Lower leg skin (tissue), 4 donors: ENCODE measurements around the gene GLCE. TPM values are rescaled to one million over a fixed set of nuclear protein-coding genes. Genes with fewer than 3 reads are reported as not detected.
"Not testable (repeated sequence)": the region's sequence is repeated elsewhere in the genome, so short reads cannot be mapped to it uniquely, and the experiment has no call there.

Experiments
- DNase-seq, 2 donors: peaks; one replicate each; pipeline ENCODE4 v3.0.0-alpha.2; 2019; ENCODE audit warnings: low spot score in 2 of 2
- H3K4me3 ChIP-seq: fragments of 200-600 bp; sonication (generic); 2 replicates; pipeline ENCODE4 v1.5.1; 2017; ENCODE audit warnings: mild to moderate bottlenecking, low read depth; ENCODE audit not compliant: poor library complexity, severe bottlenecking
- CTCF ChIP-seq, 3 donors: fragments of 450-650 bp; IDR thresholded peaks; one replicate each; pipeline ENCODE4 v1.5.1; 2016; ENCODE audit warnings: antibody characterized with exemption in 3 of 3, mild to moderate bottlenecking in 3 of 3, moderate library complexity in 2 of 3
- POLR2A ChIP-seq, 2 donors: fragments of 450-650 bp; IDR thresholded peaks; one replicate each; pipeline ENCODE4 v1.6.1; 2016 to 2017; ENCODE audit warnings: antibody characterized with exemption in 2 of 2, mild to moderate bottlenecking in 1 of 2, moderate library complexity in 1 of 2
- WGBS, 2 donors: methylation state at CpG; one replicate each; pipeline ENCODE4 v1.1.5; 2018; 5-methylcytosine and 5-hydroxymethylcytosine counted together
- intact Hi-C: fragments of 100-400 bp; cut with DNase I; formaldehyde crosslinking; loops from one replicate; pipeline ENCODE4 v1.15.0; 2023; ENCODE audit warnings: low total_unique reads
- total RNA-seq, 4 donors: library from RNA; depleted of rRNA; stranded (reverse); fragments of >200 nt; gene quantifications; one replicate each; pipeline ENCODE4 v1.1.0, GENCODE V29; 2016

The GLCE gene
- total RNA-seq, 4 donors from 2014 or later, result 10.3 to 18.0 (median 12.8) TPM

GRCh38 chr15:69163141-69163669 is 2.8 kb downstream of the GLCE start:
- 92 to 95% methylated on average over 3 of the region's 3 CpGs for WGBS, 2 donors
- no peak for TF ChIP-seq CTCF (IDR thresholded peaks at IDR 0.05)
- TF ChIP-seq POLR2A (IDR thresholded peaks at IDR 0.05), result no peak
- DNase-seq, result no peak
- intact Hi-C loops, result no loop called here
- no peak overlapping the region for H3K4me3 ChIP-seq

GRCh38 chr15:69164807-69165636 is 4.6 kb downstream of the GLCE start:
- no peak for DNase-seq
- intact Hi-C loops, result no loop called here
- 49 to 58% methylated on average over 3 of the region's 3 CpGs for WGBS, 2 donors
- TF ChIP-seq CTCF (IDR thresholded peaks at IDR 0.05), result no peak
- no peak for TF ChIP-seq POLR2A (IDR thresholded peaks at IDR 0.05)
- no peak overlapping the region for H3K4me3 ChIP-seq

GRCh38 chr15:69165637-69166025 is 5.2 kb downstream of the GLCE start:
- intact Hi-C loops, result no loop called here
- WGBS, 2 donors, result 91 to 98% methylated on average over 1 of the region's 1 CpG
- DNase-seq, result no peak
- TF ChIP-seq CTCF (IDR thresholded peaks at IDR 0.05) (no peak), POLR2A (IDR thresholded peaks at IDR 0.05) (no peak)
- H3K4me3 ChIP-seq, result no peak overlapping the region

GRCh38 chr15:69167218-69167846 is 6.9 kb downstream of the GLCE start:
- no peak overlapping the region for H3K4me3 ChIP-seq
- WGBS, 2 donors, result 58 to 72% methylated on average over 2 of the region's 2 CpGs
- TF ChIP-seq POLR2A (IDR thresholded peaks at IDR 0.05), result no peak
- no peak for TF ChIP-seq CTCF (IDR thresholded peaks at IDR 0.05)
- DNase-seq, result no peak
- intact Hi-C loops, result no loop called here

- H3K4me3 ChIP-seq, intact Hi-C loops, DNase-seq: not testable (repeated sequence)
- WGBS, 2 donors, result 84 to 91% methylated on average over 7 of the region's 7 CpGs
These were observed 7.9 kb downstream of the GLCE start for GRCh38 chr15:69168361-69168760.

- intact Hi-C loops, DNase-seq, H3K4me3 ChIP-seq: not testable (repeated sequence)
- 95 to 96% methylated on average over 3 of the region's 3 CpGs for WGBS, 2 donors
These were observed 9.1 kb downstream of the GLCE start for GRCh38 chr15:69169540-69169939.
